Hypothalamus (tissue), 51 donors: ENCODE measurements around the gene TMEM119.

Source experiments
- DNase-seq, 51 donors: peaks; one replicate each; lab custom pipeline; 2025; lab: John Stamatoyannopoulos, UW

Gene TMEM119

GRCh38 chr12:108551535-108551934 is 46.3 kb downstream of the TMEM119 start:
- DNase-seq = no peak

GRCh38 chr12:108548954-108549521 is 48.8 kb downstream of the TMEM119 start:
- DNase-seq = no peak

GRCh38 chr12:108547686-108548085 is 50.2 kb downstream of the TMEM119 start:
- no peak for DNase-seq

- DNase-seq = no peak
Measured at GRCh38 chr12:108543652-108544051, 54.2 kb downstream of the TMEM119 start.

- DNase-seq = no peak
Measured at GRCh38 chr12:108542320-108542719, 55.6 kb downstream of the TMEM119 start.
